Endodermal cell (in vitro differentiated cells): ENCODE data around the gene DTNBP1. TPM values are rescaled to one million over a fixed set of nuclear protein-coding genes. Genes with fewer than 3 reads are reported as not detected.
A peak's percentile ranks its signal among the peaks of the same experiment; 100 is the strongest.

Experiments
- DNase-seq: peaks from one replicate; pipeline ENCODE4 v3.0.0-alpha.2; 2017
- H3K27ac ChIP-seq: 2 replicates; pipeline ENCODE4 v1.5.1; 2013; ENCODE audit warnings: mild to moderate bottlenecking, low read depth, low read length, moderate library complexity
- H3K27me3 ChIP-seq: 2 replicates; pipeline ENCODE4 v1.6.1; 2013; ENCODE audit warnings: mild to moderate bottlenecking, low read length, moderate library complexity; ENCODE audit not compliant: insufficient read depth, control insufficient read depth, poor library complexity, severe bottlenecking
- H3K36me3 ChIP-seq: 2 replicates; pipeline ENCODE4 v1.7.0; 2013; ENCODE audit warnings: mild to moderate bottlenecking, low read length, moderate library complexity; ENCODE audit not compliant: control insufficient read depth, insufficient read depth
- H3K4me1 ChIP-seq: one replicate; pipeline ENCODE4 v1.7.0; 2013; ENCODE audit warnings: low read length; ENCODE audit not compliant: control insufficient read depth, insufficient read depth
- H3K4me3 ChIP-seq: 2 replicates; pipeline ENCODE4 v1.5.1; 2013; ENCODE audit warnings: mild to moderate bottlenecking, low read length, moderate library complexity
- H3K9ac ChIP-seq: 2 replicates; pipeline ENCODE4 v1.6.1; 2013; ENCODE audit warnings: mild to moderate bottlenecking, low read length, moderate library complexity; ENCODE audit not compliant: poor library complexity, severe bottlenecking; ENCODE audit errors: extremely low read depth
- H3K9me3 ChIP-seq: 2 replicates; pipeline ENCODE4 v1.6.1; 2013; ENCODE audit warnings: mild to moderate bottlenecking, low read length, moderate library complexity; ENCODE audit not compliant: control insufficient read depth
- H3K27ac Mint-ChIP-seq: 2 replicates; pipeline ENCODE4 v1.8.0; 2020; ENCODE audit warnings: mixed read lengths
- H3K27me3 Mint-ChIP-seq: 2 replicates; pipeline ENCODE4 v1.8.0; 2021; ENCODE audit warnings: mild to moderate bottlenecking, mixed read lengths; ENCODE audit not compliant: insufficient read depth
- H3K36me3 Mint-ChIP-seq: 2 replicates; pipeline ENCODE4 v1.8.0; 2020; ENCODE audit warnings: low read depth, mixed read lengths
- H3K4me1 Mint-ChIP-seq: 2 replicates; pipeline ENCODE4 v1.8.0; 2020; ENCODE audit warnings: mixed read lengths
- H3K4me3 Mint-ChIP-seq: 2 replicates; pipeline ENCODE4 v1.8.0; 2020; ENCODE audit warnings: mild to moderate bottlenecking, moderate library complexity, mixed read lengths
- H3K9me3 Mint-ChIP-seq: 2 replicates; pipeline ENCODE4 v1.8.0; 2020; ENCODE audit warnings: mild to moderate bottlenecking, mixed read lengths
- WGBS, 2 experiments: methylation state at CpG; one replicate each; pipeline versions ENCODE4 v1.1.5 to v1.1.7; 2013; ENCODE audit warnings: missing lambda C conversion rate in 2 of 2, mixed read lengths in 1 of 2; ENCODE audit not compliant: insufficient coverage in 1 of 2, insufficient read length in 1 of 2; 5-methylcytosine and 5-hydroxymethylcytosine counted together
- total RNA-seq, 2 donors: library from RNA; stranded (reverse); fragmentation: NEBNext Ultra II Directional in 1 of 2; extraction: Animal tissue kit (Norgen Biotek cat#: 25700) in 1 of 2; gene quantifications; 2 replicates in 1 of 2; 3 replicates in 1 of 2; pipeline ENCODE4 v1.2.1, GENCODE V29; 2021
- TF ChIP-seq, protein P1 (sequence below): fragments of 200-600 bp; sonication (generic); conservative IDR thresholded peaks from 2 replicates; pipeline ENCODE4 v1.5.0; 2021; ENCODE audit warnings: antibody characterized with exemption, mild to moderate bottlenecking

Gene DTNBP1
- total RNA-seq, 2 donors from 2014 or later = 14.1 to 31.4 TPM

DNA sequence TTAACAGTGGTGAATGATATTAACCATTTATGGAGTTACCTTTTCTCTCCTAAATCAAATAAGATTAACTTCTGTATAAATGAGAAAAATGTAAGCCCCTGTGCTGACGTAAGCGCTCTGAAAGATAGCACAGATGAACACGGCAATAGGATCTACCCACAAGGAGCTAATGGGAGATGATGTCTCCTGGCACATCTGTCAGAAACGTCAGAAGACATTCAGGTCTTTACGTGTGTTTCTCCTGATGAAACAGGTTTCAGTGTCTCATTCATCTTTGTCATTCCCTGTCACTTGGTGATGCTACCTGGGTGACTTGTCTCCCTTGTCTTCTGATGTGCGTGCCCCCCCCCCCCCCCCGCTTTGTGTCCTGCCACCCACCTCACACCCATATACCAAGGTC is 189.7 kb downstream of the DTNBP1 start:
- Mint-ChIP-seq H3K4me1 (peaks cover 19% of the 10 kb centered on the region), H3K27ac (no peak overlapping the region)
- TF ChIP-seq, protein P1, sequence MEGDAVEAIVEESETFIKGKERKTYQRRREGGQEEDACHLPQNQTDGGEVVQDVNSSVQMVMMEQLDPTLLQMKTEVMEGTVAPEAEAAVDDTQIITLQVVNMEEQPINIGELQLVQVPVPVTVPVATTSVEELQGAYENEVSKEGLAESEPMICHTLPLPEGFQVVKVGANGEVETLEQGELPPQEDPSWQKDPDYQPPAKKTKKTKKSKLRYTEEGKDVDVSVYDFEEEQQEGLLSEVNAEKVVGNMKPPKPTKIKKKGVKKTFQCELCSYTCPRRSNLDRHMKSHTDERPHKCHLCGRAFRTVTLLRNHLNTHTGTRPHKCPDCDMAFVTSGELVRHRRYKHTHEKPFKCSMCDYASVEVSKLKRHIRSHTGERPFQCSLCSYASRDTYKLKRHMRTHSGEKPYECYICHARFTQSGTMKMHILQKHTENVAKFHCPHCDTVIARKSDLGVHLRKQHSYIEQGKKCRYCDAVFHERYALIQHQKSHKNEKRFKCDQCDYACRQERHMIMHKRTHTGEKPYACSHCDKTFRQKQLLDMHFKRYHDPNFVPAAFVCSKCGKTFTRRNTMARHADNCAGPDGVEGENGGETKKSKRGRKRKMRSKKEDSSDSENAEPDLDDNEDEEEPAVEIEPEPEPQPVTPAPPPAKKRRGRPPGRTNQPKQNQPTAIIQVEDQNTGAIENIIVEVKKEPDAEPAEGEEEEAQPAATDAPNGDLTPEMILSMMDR = no peak

More for the DNA sequence above, 189.7 kb downstream of the DTNBP1 start:
- H3K36me3 Mint-ChIP-seq = peaks cover 41% of the 10 kb centered on the region
- Histone ChIP-seq H3K36me3 (peaks cover 80% of the 10 kb centered on the region), H3K4me1 (peaks cover 12% of the 10 kb centered on the region), H3K9ac (no peak overlapping the region), H3K9me3 (no peaks in the 10 kb centered on the region), H3K27ac (no peak overlapping the region), H3K27me3 (no peaks in the 10 kb centered on the region), H3K4me3 (no peak overlapping the region)
- DNase-seq = peak; percentile 26
- 93 to 99% methylated on average over 5 of the region's 7 CpGs for WGBS, 2 experiments
- no peaks in the 10 kb centered on the region for H3K9me3 Mint-ChIP-seq
- no peak overlapping the region for H3K4me3 Mint-ChIP-seq
- no peaks in the 10 kb centered on the region for H3K27me3 Mint-ChIP-seq
